Caco-2 (cell line): ENCODE data around the gene RAB23. TPM values are rescaled to one million over a fixed set of nuclear protein-coding genes. Genes with fewer than 3 reads are reported as not detected.

Experiments used
- BruUV-seq: library from RNA; stranded (reverse); fragments of 400-500 nt; replicated peaks from 2 replicates; lab custom pipeline; 2021; lab: Mats Ljungman, UMichigan
- CTCF ChIA-PET: fragments of 300-600 bp; sonication (Branson Sonifier 250); formaldehyde crosslinking; loops from one replicate; lab custom pipeline; 2022; ENCODE audit warnings: antibody characterized with exemption; lab: Charles Lee
- POLR2A ChIA-PET: fragments of 300-600 bp; sonication (Branson Sonifier 250); formaldehyde crosslinking; loops from one replicate; lab custom pipeline; 2022; ENCODE audit warnings: antibody characterized with exemption; lab: Charles Lee
- DNase-seq, 2 experiments: peaks; one replicate each; pipeline versions ENCODE4 v3.0.0 to v3.0.0-alpha.2; 2020 to 2022
- H3K27me3 ChIP-seq: replicated peaks from 2 replicates; pipeline ENCODE4 v1.6.0; 2011; ENCODE audit warnings: low read length; ENCODE audit not compliant: control insufficient read depth, insufficient read depth
- H3K36me3 ChIP-seq: 2 replicates; pipeline ENCODE4 v1.5.1; 2011; ENCODE audit warnings: low read length; ENCODE audit not compliant: control insufficient read depth, insufficient read depth
- H3K4me1 ChIP-seq: fragments of 250-450 bp; sonication (Bioruptor Pico); 2 replicates; pipeline ENCODE4 v1.5.1; 2020; ENCODE audit warnings: mild to moderate bottlenecking
- H3K4me3 ChIP-seq: 2 replicates; pipeline ENCODE4 v1.5.1; 2011; ENCODE audit warnings: low read depth, mild to moderate bottlenecking, control low read depth, low read length
- H3K9me3 ChIP-seq: fragments of 250-450 bp; sonication (Bioruptor Pico); 2 replicates; pipeline ENCODE4 v1.5.1; 2020; ENCODE audit warnings: mild to moderate bottlenecking, moderate library complexity
- H3K27ac Mint-ChIP-seq: one replicate; pipeline ENCODE4 v1.8.0; 2022; ENCODE audit warnings: mixed read lengths; ENCODE audit not compliant: unreplicated experiment
- H3K27me3 Mint-ChIP-seq: one replicate; pipeline ENCODE4 v1.8.0; 2022; ENCODE audit warnings: mixed read lengths; ENCODE audit not compliant: insufficient read depth, unreplicated experiment
- H3K36me3 Mint-ChIP-seq: one replicate; pipeline ENCODE4 v1.8.0; 2022; ENCODE audit warnings: mild to moderate bottlenecking, mixed read lengths; ENCODE audit not compliant: insufficient read depth, unreplicated experiment
- H3K4me1 Mint-ChIP-seq: one replicate; pipeline ENCODE4 v1.8.0; 2022; ENCODE audit warnings: low read depth, mixed read lengths; ENCODE audit not compliant: unreplicated experiment
- H3K4me3 Mint-ChIP-seq: one replicate; pipeline ENCODE4 v1.8.0; 2022; ENCODE audit warnings: mild to moderate bottlenecking, moderate library complexity, mixed read lengths; ENCODE audit not compliant: unreplicated experiment
- H3K9me3 Mint-ChIP-seq: one replicate; pipeline ENCODE4 v1.8.0; 2022; ENCODE audit warnings: mixed read lengths; ENCODE audit not compliant: unreplicated experiment
- intact Hi-C: fragments of 100-400 bp; cut with micrococcal nuclease; formaldehyde crosslinking; loops from one replicate; pipeline ENCODE4 v1.10.0; 2022; ENCODE audit not compliant: unreplicated experiment
- total RNA-seq: library from RNA; stranded (reverse); gene quantifications from 2 replicates; pipeline ENCODE4 v1.2.3, GENCODE V29; 2022
- TF ChIP-seq, protein P1 (sequence below), 2 experiments: fragments of 200-600 bp in 1 of 2; IDR thresholded peaks; 1 replicate in 1 of 2; 2 replicates in 1 of 2; pipeline versions ENCODE4 v1.5.1 to v1.8.0; 2011 to 2022; ENCODE audit warnings: antibody characterized with exemption in 1 of 2, control low read depth in 1 of 2, inconsistent platforms in 1 of 2, low read depth in 1 of 2, low read length in 1 of 2, mild to moderate bottlenecking in 1 of 2, moderate library complexity in 1 of 2; ENCODE audit not compliant: insufficient read depth in 1 of 2, severe bottlenecking in 1 of 2, unreplicated experiment in 1 of 2

Gene RAB23
- total RNA-seq, 1 experiment from 2014 or later: 13.7 TPM

DNA sequence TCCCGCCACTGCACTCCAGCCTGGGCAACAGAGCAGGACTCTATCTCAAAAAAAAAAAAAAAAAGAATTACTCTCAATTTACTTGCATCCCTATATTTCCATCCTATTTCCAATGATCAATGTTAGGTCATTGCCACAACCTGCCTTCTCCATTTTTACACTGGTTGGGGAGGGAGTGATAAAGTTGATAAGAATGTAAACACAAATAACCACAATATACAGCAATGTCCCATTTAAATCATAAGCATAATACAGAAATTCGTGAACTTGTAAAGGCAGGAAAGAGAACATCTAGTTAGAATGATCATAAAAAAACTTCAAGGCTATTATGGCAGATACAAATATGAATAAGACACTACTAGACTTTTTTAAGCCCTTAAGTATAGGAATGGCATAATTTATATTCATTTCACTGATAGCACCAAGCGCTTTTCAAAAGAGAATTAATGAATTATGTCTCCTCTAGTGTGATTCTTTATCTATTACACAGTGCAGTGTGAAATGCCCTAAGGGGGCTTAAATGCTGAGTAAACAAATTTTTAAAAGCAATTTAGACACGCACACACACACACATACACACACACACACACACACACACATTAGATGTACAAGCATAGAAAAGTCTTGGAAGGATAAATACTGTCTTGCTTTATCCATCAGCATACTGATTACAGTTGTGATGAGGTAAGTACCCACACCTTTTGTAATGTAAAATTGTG is 33.5 kb upstream of the RAB23 start:
- Mint-ChIP-seq H3K4me1 (peaks cover 14% of the 10 kb centered on the region), H3K27ac (no peak overlapping the region), H3K4me3 (no peak overlapping the region), H3K27me3 (no peaks in the 10 kb centered on the region), H3K9me3 (no peaks in the 10 kb centered on the region), H3K36me3 (no peaks in the 10 kb centered on the region)
- CTCF ChIA-PET: no interaction called here
- no peaks in the 10 kb centered on the region for H3K27me3 ChIP-seq
- BruUV-seq: no TSS peak
- no peak overlapping the region for H3K4me3 ChIP-seq
- TF ChIP-seq, protein P1, sequence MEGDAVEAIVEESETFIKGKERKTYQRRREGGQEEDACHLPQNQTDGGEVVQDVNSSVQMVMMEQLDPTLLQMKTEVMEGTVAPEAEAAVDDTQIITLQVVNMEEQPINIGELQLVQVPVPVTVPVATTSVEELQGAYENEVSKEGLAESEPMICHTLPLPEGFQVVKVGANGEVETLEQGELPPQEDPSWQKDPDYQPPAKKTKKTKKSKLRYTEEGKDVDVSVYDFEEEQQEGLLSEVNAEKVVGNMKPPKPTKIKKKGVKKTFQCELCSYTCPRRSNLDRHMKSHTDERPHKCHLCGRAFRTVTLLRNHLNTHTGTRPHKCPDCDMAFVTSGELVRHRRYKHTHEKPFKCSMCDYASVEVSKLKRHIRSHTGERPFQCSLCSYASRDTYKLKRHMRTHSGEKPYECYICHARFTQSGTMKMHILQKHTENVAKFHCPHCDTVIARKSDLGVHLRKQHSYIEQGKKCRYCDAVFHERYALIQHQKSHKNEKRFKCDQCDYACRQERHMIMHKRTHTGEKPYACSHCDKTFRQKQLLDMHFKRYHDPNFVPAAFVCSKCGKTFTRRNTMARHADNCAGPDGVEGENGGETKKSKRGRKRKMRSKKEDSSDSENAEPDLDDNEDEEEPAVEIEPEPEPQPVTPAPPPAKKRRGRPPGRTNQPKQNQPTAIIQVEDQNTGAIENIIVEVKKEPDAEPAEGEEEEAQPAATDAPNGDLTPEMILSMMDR (IDR thresholded peaks at IDR 0.05; ENCODE audit: insufficient read depth in 1 of 2, low read depth in 1 of 2, low read length in 1 of 2, severe bottlenecking in 1 of 2, unreplicated experiment in 1 of 2): no peak
- H3K9me3 ChIP-seq: no peaks in the 10 kb centered on the region; the same call in 1 of the 2 replicates
- no peaks in the 10 kb centered on the region; the same call in 1 of the 2 replicates for H3K4me1 ChIP-seq
- intact Hi-C loops: loop anchor here (10.0 kb wide), 1 partner anchor 231 kb away; no protein-coding TSS in a partner anchor
- POLR2A ChIA-PET: no interaction called here
- DNase-seq: no peak
- H3K36me3 ChIP-seq: no peaks in the 10 kb centered on the region

DNA sequence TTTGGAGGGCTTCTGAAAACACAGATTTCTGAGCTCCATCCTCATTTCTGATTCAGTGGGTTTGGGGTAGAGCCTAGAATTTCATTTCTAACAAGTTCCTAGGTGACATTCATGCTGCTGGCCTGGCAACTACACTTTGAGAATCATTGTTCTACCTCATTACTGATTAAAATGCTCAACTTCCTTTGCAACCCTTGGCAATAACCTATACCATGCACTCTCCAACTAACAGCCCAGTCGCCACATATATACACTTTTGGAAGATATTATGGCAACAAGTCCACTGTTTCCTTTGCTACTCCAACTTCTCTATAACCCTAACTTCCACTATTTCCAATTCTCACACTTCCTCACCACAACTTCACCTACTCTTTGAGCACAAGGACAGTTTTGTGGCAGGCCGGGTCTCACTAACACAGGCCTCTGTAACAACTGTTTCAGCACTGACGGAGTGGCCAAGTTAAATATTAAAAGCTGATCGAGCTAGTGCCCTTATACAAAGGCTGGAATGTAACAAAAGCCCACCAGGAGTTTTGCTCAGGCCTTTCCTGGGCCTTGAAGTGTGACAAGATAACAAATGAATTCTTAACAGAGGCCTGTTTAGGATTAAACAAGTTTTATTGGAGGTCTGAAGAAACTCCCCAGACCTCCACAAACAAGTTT is 32.1 kb upstream of the RAB23 start:
- Mint-ChIP-seq H3K27ac (no peak overlapping the region), H3K9me3 (no peaks in the 10 kb centered on the region), H3K4me1 (peaks cover 14% of the 10 kb centered on the region), H3K36me3 (no peaks in the 10 kb centered on the region), H3K27me3 (no peaks in the 10 kb centered on the region), H3K4me3 (no peak overlapping the region)
- TF ChIP-seq, protein P1 (IDR thresholded peaks at IDR 0.05; ENCODE audit: insufficient read depth in 1 of 2, low read depth in 1 of 2, low read length in 1 of 2, severe bottlenecking in 1 of 2, unreplicated experiment in 1 of 2): no peak
- H3K36me3 ChIP-seq: no peaks in the 10 kb centered on the region
- CTCF ChIA-PET: no interaction called here
- BruUV-seq: no TSS peak
- intact Hi-C loops: loop anchor here (10.0 kb wide), 1 partner anchor 229 kb away; no protein-coding TSS in a partner anchor
- no peak for DNase-seq
- POLR2A ChIA-PET: no interaction called here
- H3K9me3 ChIP-seq: no peaks in the 10 kb centered on the region; the same call in 1 of the 2 replicates
- no peaks in the 10 kb centered on the region; the same call in 1 of the 2 replicates for H3K4me1 ChIP-seq
- H3K4me3 ChIP-seq: no peak overlapping the region
- H3K27me3 ChIP-seq: no peaks in the 10 kb centered on the region

DNA sequence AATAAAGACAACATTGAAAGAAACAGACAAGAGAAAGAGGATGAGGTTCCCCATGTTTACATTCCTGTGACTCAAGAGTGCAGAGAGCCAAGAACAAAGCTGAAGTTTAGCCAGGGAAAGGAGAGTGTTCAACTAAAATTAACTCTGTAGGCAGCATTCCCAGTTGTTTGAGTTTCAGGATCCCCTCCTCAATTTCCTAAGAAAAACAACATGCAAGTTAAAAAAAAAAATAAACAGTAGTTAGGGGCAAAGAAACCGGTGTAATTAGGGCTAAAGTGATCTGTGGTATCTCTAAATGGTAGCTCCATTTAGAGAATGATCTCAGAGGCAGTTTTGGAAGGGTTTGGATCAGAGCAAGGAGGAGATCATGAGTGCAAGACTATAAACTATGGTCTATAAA is 30.9 kb upstream of the RAB23 start:
- H3K9me3 Mint-ChIP-seq: no peaks in the 10 kb centered on the region
- TF ChIP-seq, protein P1 (IDR thresholded peaks at IDR 0.05; ENCODE audit: insufficient read depth in 1 of 2, low read depth in 1 of 2, low read length in 1 of 2, severe bottlenecking in 1 of 2, unreplicated experiment in 1 of 2): no peak
- no peaks in the 10 kb centered on the region for H3K36me3 ChIP-seq
- no peak overlapping the region for H3K27ac Mint-ChIP-seq
- intact Hi-C loops: loop anchor here (10.0 kb wide), 1 partner anchor 228 kb away; no protein-coding TSS in a partner anchor
- H3K4me3 ChIP-seq: no peak overlapping the region
- no peaks in the 10 kb centered on the region; the same call in 1 of the 2 replicates for H3K9me3 ChIP-seq
- no peaks in the 10 kb centered on the region for H3K27me3 ChIP-seq
- CTCF ChIA-PET: no interaction called here
- no peaks in the 10 kb centered on the region; the same call in 1 of the 2 replicates for H3K4me1 ChIP-seq
- no TSS peak for BruUV-seq
- DNase-seq: no peak
- POLR2A ChIA-PET: no interaction called here
- H3K27me3 Mint-ChIP-seq: no peaks in the 10 kb centered on the region
- H3K4me1 Mint-ChIP-seq: peaks cover 14% of the 10 kb centered on the region
- H3K36me3 Mint-ChIP-seq: no peaks in the 10 kb centered on the region
- H3K4me3 Mint-ChIP-seq: no peak overlapping the region
